GM21423 (cell line): ENCODE data around the gene FRG2C.
"Not testable (repeated sequence)": the region's sequence is repeated elsewhere in the genome, so short reads cannot be mapped to it uniquely, and the experiment has no call there.

Source experiments
- ATAC-seq: cut with Tn5 transposase; IDR thresholded peaks from one replicate; pipeline ENCODE4 v1.9.1; 2021; ENCODE audit warnings: mild to moderate bottlenecking, moderate library complexity; ENCODE audit not compliant: unreplicated experiment

FRG2C gene

GRCh38 chr3:75669348-75670297 is 5.5 kb downstream of the FRG2C start:
- peak; percentile 37 for ATAC-seq

GRCh38 chr3:75670298-75671286 is 6.5 kb downstream of the FRG2C start:
- ATAC-seq: not testable (repeated sequence)

GRCh38 chr3:75671287-75672139 is 7.4 kb downstream of the FRG2C start:
- ATAC-seq: not testable (repeated sequence)

GRCh38 chr3:75672140-75672775 is 8.1 kb downstream of the FRG2C start:
- not testable (repeated sequence) for ATAC-seq

- not testable (repeated sequence) for ATAC-seq
Observed at GRCh38 chr3:75683965-75684364, 19.8 kb downstream of the FRG2C start.

GRCh38 chr3:75687323-75687722 is 23.2 kb downstream of the FRG2C start:
- no peak for ATAC-seq

GRCh38 chr3:75692061-75692460 is 27.9 kb downstream of the FRG2C start:
- ATAC-seq: no peak
